Ovary (tissue), 3 donors: ENCODE measurements around the gene PCDHB2.
A peak's percentile ranks its signal among the peaks of the same experiment; 100 is the strongest.

Source experiments
- CTCF ChIP-seq, 3 donors: fragments of 450-650 bp in 2 of 3; fragments of 200-600 bp in 1 of 3; IDR thresholded peaks; one replicate each; pipeline versions ENCODE4 v1.5.1 to v1.8.0; 2016 to 2022; ENCODE audit warnings: antibody characterized with exemption in 3 of 3, mild to moderate bottlenecking in 1 of 3
- POLR2A ChIP-seq: fragments of 450-650 bp; IDR thresholded peaks from one replicate; pipeline ENCODE4 v1.6.1; 2017; ENCODE audit warnings: antibody characterized with exemption, mild to moderate bottlenecking, moderate library complexity
- donor health status: DM: no; HTN: no; CAD: no.

GRCh38 chr5:141135030-141135717, 40.8 kb downstream of the PCDHB2 start, which contains the start of gene PCDHB5:
- peak in 1 of 3 donors; percentile 28 for TF ChIP-seq CTCF (IDR thresholded peaks at IDR 0.05)
- TF ChIP-seq POLR2A: no peak
